ENCODE measurements around the gene RASD2.

RASD2 gene

GRCh38 chr22:35559354-35560005 is 18.8 kb downstream of the RASD2 start:
- in situ Hi-C loops (cut with HindIII; ENCODE audit: low pct_unique_long_range_greater_than_20kb, low sequenced_read_pairs), result no loop called here
- TF ChIP-seq JUND (IDR thresholded peaks at IDR 0.05; ENCODE audit: low read depth), result no peak

GRCh38 chr22:35560366-35560765 is 19.7 kb downstream of the RASD2 start:
- DNase-seq (ENCODE audit: low read depth in 1 of 2, low spot score in 1 of 2), result no peak
- in situ Hi-C loops (cut with HindIII; ENCODE audit: low pct_unique_long_range_greater_than_20kb, low sequenced_read_pairs), result no loop called here
- TF ChIP-seq JUND (IDR thresholded peaks at IDR 0.05; ENCODE audit: low read depth), result no peak

More at GRCh38 chr22:35559354-35560005, 18.8 kb downstream of the RASD2 start:
- DNase-seq (ENCODE audit: low read depth in 1 of 2, low spot score in 1 of 2), result no peak

GRCh38 chr22:35560824-35561223 is 20.2 kb downstream of the RASD2 start:
- no peak for DNase-seq (ENCODE audit: low read depth in 1 of 2, low spot score in 1 of 2)
- in situ Hi-C loops (cut with HindIII; ENCODE audit: low pct_unique_long_range_greater_than_20kb, low sequenced_read_pairs), result no loop called here
- TF ChIP-seq JUND (IDR thresholded peaks at IDR 0.05; ENCODE audit: low read depth), result no peak

DNA sequence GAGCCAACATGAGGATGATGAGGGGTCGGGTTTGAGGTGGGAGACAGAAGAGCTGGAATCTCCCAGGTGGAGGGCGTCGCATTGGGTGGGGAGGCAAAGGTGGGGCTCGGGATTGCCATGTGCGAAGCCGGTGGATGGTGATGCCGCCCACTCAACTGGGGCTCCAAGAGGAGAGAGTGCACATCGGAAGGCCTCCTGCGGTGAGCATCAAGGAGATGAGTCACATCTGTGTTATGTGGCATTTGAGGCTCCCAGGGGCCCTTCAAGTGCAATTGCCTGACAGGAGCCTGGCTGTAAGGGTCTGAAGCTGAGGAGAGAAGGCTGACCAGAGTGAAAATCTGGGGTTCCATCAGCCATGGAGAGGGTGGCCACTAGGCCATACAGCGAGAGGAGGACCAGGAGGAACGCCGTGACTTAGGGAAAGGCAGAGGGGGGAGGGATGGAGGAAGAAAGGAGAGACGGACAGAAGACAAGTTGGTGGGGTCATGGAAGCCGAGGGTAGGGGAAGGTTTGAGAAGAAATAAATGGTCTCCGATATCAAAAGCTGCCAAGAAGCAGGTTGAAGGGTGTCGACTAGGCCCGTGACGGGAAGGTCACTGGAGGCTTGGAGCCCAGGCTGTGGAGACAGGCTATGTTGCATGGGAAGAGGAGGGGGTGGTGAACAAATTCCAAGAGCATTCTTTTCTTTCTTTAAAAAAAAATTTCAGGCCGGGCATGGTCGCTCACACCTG is 21.3 kb downstream of the RASD2 start:
- TF ChIP-seq JUND (IDR thresholded peaks at IDR 0.05; ENCODE audit: low read depth), result no peak
- no peak for DNase-seq (ENCODE audit: low read depth in 1 of 2, low spot score in 1 of 2)

DNA sequence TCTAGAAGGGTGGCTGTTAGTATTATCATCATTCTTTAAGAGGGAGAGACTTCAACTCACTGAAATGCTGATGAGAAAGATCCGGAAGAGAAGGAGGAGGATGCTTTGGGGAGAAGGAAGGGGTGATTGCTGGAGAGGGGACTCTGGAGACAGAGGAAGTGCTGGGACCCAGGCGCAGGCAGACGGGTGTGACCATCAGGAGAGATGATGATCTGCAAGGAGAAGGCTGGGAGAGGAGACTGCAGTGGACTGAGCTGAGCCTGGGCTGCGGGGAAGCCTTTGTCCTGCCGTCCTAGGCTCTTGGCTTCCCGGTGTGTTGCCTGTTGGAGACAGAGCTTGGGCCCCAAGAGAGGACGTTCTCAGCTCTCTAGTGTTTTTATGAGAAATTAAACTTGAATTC is 22.6 kb downstream of the RASD2 start:
- TF ChIP-seq JUND (IDR thresholded peaks at IDR 0.05; ENCODE audit: low read depth), result no peak
- in situ Hi-C loops (cut with HindIII; ENCODE audit: low pct_unique_long_range_greater_than_20kb, low sequenced_read_pairs), result no loop called here
- DNase-seq (ENCODE audit: low read depth in 1 of 2, low spot score in 1 of 2), result no peak

More for the DNA sequence above, 21.3 kb downstream of the RASD2 start:
- in situ Hi-C loops (cut with HindIII; ENCODE audit: low pct_unique_long_range_greater_than_20kb, low sequenced_read_pairs), result no loop called here

GRCh38 chr22:35564975-35565867 is 24.6 kb downstream of the RASD2 start:
- in situ Hi-C loops (cut with HindIII; ENCODE audit: low pct_unique_long_range_greater_than_20kb, low sequenced_read_pairs), result no loop called here
- DNase-seq (ENCODE audit: low read depth in 1 of 2, low spot score in 1 of 2), result no peak
- no peak for TF ChIP-seq JUND (IDR thresholded peaks at IDR 0.05; ENCODE audit: low read depth)

- in situ Hi-C loops (cut with HindIII; ENCODE audit: low pct_unique_long_range_greater_than_20kb, low sequenced_read_pairs), result no loop called here
- no peak for DNase-seq (ENCODE audit: low read depth in 1 of 2, low spot score in 1 of 2)
- TF ChIP-seq JUND (IDR thresholded peaks at IDR 0.05; ENCODE audit: low read depth), result no peak
Observed at GRCh38 chr22:35567351-35568141, 26.9 kb downstream of the RASD2 start.

GRCh38 chr22:35568751-35569739 is 28.4 kb downstream of the RASD2 start:
- in situ Hi-C loops (cut with HindIII; ENCODE audit: low pct_unique_long_range_greater_than_20kb, low sequenced_read_pairs), result no loop called here
- TF ChIP-seq JUND (IDR thresholded peaks at IDR 0.05; ENCODE audit: low read depth), result no peak
- no peak for DNase-seq (ENCODE audit: low read depth in 1 of 2, low spot score in 1 of 2)

DNA sequence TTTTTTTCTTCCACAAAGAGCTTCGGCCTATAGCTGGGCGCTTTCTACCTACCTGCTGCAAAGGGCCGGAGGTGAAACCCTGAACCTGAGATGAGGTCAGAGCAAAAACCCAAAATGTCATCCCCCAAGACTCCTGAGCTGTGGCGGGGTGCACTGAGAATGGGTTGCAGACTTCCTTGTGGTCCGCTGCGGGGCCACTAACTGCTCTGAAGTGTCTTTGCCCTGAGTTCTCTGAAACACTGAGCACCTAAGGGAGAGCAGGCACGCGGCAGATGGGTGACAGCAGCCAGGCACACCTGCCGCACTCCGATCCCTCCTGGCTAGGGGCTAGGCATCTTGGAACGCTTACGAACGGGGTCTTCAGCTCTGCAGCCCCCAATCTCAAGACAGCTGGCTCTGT is 29.3 kb downstream of the RASD2 start:
- no peak for TF ChIP-seq JUND (IDR thresholded peaks at IDR 0.05; ENCODE audit: low read depth)
- no peak for DNase-seq (ENCODE audit: low read depth in 1 of 2, low spot score in 1 of 2)
- in situ Hi-C loops (cut with HindIII; ENCODE audit: low pct_unique_long_range_greater_than_20kb, low sequenced_read_pairs), result no loop called here

- no peak for TF ChIP-seq JUND (IDR thresholded peaks at IDR 0.05; ENCODE audit: low read depth)
- no peak for DNase-seq (ENCODE audit: low read depth in 1 of 2, low spot score in 1 of 2)
- in situ Hi-C loops (cut with HindIII; ENCODE audit: low pct_unique_long_range_greater_than_20kb, low sequenced_read_pairs), result no loop called here
Observed at GRCh38 chr22:35570686-35571194, 30.1 kb downstream of the RASD2 start.

GRCh38 chr22:35572556-35572955 is 31.9 kb downstream of the RASD2 start:
- DNase-seq (ENCODE audit: low read depth in 1 of 2, low spot score in 1 of 2), result no peak
- TF ChIP-seq JUND (IDR thresholded peaks at IDR 0.05; ENCODE audit: low read depth), result no peak
- in situ Hi-C loops (cut with HindIII; ENCODE audit: low pct_unique_long_range_greater_than_20kb, low sequenced_read_pairs), result no loop called here
